Neuron (in vitro differentiated cells): ENCODE results near the gene PRMT3.
"Not testable (repeated sequence)": the region's sequence is repeated elsewhere in the genome, so short reads cannot be mapped to it uniquely, and the experiment has no call there.

Source experiments
- H2AFZ ChIP-seq: one replicate; pipeline ENCODE4 v1.6.1; 2013; ENCODE audit warnings: low read depth, mild to moderate bottlenecking, inconsistent platforms, low read length, moderate library complexity
- H3K27me3 ChIP-seq: one replicate; pipeline ENCODE4 v1.6.1; 2013; ENCODE audit warnings: low read length; ENCODE audit not compliant: insufficient read depth
- H3K36me3 ChIP-seq: one replicate; pipeline ENCODE4 v1.6.1; 2013; ENCODE audit warnings: low read length; ENCODE audit not compliant: insufficient read depth
- H3K4me1 ChIP-seq: one replicate; pipeline ENCODE4 v1.6.1; 2013; ENCODE audit warnings: low read length; ENCODE audit not compliant: insufficient read depth
- H3K4me3 ChIP-seq: 2 replicates; pipeline ENCODE4 v1.5.1; 2013; ENCODE audit warnings: mild to moderate bottlenecking, low read length, moderate library complexity
- H3K9me3 ChIP-seq: one replicate; pipeline ENCODE4 v1.6.1; 2013; ENCODE audit warnings: low read length

PRMT3 gene

DNA sequence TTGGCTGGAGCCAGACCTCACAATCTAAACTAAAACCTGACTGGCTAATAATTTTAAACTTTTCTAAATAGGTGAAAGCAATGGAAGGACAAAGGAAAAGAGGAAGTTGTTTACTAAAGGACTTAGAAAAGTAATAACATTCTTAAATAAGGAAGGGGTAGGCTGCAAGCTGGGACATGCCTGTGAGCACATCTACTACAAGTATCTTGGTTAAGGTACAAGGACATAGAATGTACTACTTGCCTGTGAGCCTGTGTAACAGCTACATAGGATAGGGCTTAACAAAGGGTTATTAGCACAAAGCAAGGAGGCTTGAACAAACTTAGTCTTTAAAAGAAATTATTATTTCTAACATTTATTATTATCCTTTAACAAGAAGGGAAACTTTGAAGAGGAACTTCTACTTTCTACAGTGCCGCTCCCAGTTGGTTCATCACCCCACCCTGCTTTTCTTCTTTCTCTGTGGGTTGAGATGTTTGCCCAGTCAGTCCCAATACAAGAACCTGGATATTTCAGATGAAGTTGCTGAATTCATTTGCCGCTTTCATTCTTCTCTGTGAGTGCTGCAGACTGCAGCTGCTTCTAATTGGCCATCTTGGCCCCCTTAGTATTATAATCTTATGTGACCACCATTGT, 87.5 kb downstream of the PRMT3 start:
- Histone ChIP-seq H3K4me3 (peak overlapping the region; percentile 1), H3K4me1 (peaks cover 15% of the 10 kb centered on the region), H3K36me3 (no peaks in the 10 kb centered on the region), H2AFZ (peak overlapping the region; percentile 57), H3K9me3 (no peaks in the 10 kb centered on the region), H3K27me3 (no peaks in the 10 kb centered on the region)

- H3K4me1 ChIP-seq, result peaks cover 15% of the 10 kb centered on the region
- no peak overlapping the region for H2AFZ ChIP-seq
- no peak overlapping the region for H3K4me3 ChIP-seq
- no peaks in the 10 kb centered on the region for H3K36me3 ChIP-seq
- H3K9me3 ChIP-seq, result no peaks in the 10 kb centered on the region
- H3K27me3 ChIP-seq, result no peaks in the 10 kb centered on the region
Observed at GRCh38 chr11:20477418-20478090, 90.0 kb downstream of the PRMT3 start.

DNA sequence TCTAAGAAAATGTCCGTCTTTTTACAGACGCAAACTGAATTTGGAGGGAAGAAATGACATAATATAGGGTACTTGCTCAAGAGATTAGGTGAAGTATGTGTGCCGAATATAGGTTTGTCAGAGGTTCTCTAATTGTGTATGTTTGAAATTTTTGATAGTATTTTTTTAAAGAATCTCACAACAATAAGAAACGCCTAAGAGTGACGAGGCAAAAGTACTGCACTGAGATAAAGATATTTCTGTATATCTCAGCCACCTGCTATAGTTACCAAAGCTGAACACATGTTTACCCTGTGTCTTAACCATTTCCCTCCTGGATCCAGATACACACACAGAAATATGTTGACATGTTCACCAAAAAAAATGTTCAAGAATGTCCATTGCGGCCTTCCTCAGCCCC, 92.0 kb downstream of the PRMT3 start:
- Histone ChIP-seq H2AFZ (no peak overlapping the region), H3K27me3 (no peaks in the 10 kb centered on the region), H3K9me3 (peaks cover 6% of the 10 kb centered on the region), H3K36me3 (no peaks in the 10 kb centered on the region), H3K4me1 (peaks cover 8% of the 10 kb centered on the region), H3K4me3 (no peak overlapping the region)

GRCh38 chr11:20483931-20484330, 96.4 kb downstream of the PRMT3 start:
- Histone ChIP-seq H3K36me3 (no peaks in the 10 kb centered on the region), H3K4me1 (peaks cover 2% of the 10 kb centered on the region), H3K27me3 (no peaks in the 10 kb centered on the region), H3K4me3 (no peak overlapping the region), H3K9me3 (peaks cover 13% of the 10 kb centered on the region), H2AFZ (no peak overlapping the region)

DNA sequence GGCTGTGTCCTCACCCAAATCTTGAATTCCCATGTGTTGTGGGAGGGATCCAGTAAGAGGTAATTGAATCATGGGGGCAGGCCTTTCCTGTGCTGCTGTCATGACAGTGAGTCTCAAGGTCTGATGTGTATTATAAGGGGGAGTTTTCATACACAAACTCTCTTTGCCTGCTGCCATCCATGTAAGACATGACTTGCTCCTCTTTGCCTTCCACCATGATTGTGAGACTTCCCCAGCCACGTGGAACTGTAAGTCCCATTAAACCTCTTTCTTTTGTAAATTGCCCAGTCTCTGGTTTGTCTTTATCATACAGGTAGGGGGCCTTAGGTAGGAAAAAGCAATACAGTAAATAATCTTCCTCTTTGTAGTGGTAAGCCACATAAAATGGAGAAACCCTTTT, 96.9 kb downstream of the PRMT3 start:
- H3K36me3 ChIP-seq, H3K4me3 ChIP-seq, H2AFZ ChIP-seq, H3K27me3 ChIP-seq, H3K4me1 ChIP-seq: not testable (repeated sequence)
- H3K9me3 ChIP-seq, result peaks cover 13% of the 10 kb centered on the region

DNA sequence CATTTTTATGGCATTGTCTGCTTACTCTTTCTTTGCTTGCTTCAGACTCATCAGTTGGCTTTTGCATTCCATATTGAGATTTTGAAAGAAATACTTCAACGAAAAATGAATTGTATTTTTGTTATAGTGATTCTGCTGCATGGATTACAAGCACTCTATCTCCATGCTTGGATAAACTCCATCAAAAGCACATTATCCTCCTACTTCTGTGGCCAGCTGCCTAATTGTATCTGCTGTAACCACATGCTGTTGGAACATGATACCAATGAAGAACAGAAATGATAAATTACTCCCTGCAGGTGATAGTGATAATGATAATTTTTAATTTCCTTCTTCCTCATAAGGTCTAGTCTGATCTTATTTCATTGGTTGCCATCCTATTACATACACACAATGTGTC, 100.8 kb downstream of the PRMT3 start:
- no peaks in the 10 kb centered on the region for H3K27me3 ChIP-seq
- no peak overlapping the region for H3K4me3 ChIP-seq
- H3K36me3 ChIP-seq, result no peaks in the 10 kb centered on the region
- peaks cover 13% of the 10 kb centered on the region for H3K9me3 ChIP-seq
- no peak overlapping the region for H2AFZ ChIP-seq
- H3K4me1 ChIP-seq, result peaks cover 2% of the 10 kb centered on the region

GRCh38 chr11:20489948-20490347, 102.4 kb downstream of the PRMT3 start:
- Histone ChIP-seq H3K9me3 (peaks cover 3% of the 10 kb centered on the region), H3K27me3 (no peaks in the 10 kb centered on the region), H3K4me3 (no peak overlapping the region), H2AFZ (no peak overlapping the region), H3K36me3 (no peaks in the 10 kb centered on the region), H3K4me1 (peaks cover 2% of the 10 kb centered on the region)

- no peak overlapping the region for H2AFZ ChIP-seq
- H3K4me1 ChIP-seq, result no peaks in the 10 kb centered on the region
- no peaks in the 10 kb centered on the region for H3K27me3 ChIP-seq
- no peak overlapping the region for H3K4me3 ChIP-seq
- no peaks in the 10 kb centered on the region for H3K9me3 ChIP-seq
- H3K36me3 ChIP-seq, result peaks cover 3% of the 10 kb centered on the region
Observed at GRCh38 chr11:20493340-20493739, 105.8 kb downstream of the PRMT3 start.

DNA sequence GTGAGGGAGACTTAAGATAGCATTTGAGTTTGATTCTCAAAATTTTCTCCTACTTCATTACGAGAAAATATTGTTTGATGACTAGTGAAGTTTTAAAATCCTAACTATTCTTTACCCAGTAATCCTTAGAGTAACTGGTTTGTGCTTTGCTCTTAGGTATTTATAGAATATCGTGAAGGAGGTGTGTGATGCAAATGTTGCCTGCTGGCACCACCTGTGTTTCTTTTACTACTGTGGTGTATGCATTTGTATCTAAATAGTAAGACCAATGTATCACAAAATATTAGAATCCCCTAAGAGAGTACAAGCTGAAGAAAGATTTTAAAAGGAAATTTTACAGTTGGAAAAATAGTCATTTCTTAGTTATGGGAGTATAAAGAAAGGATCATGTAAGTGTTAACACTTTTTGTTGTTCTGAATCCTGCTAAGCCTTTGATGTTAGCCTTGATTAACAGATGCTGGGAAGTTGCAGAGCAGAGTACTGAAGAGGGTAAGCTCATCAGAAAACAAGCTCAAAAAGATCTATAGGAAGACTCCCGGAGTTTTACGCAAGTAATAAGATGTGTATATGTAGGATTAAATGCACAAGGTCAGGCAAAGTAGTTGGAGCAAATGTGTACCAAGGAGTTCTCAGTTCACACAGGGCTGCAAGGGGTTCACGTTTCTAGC, 109.7 kb downstream of the PRMT3 start:
- H3K4me3 ChIP-seq, result no peak overlapping the region
- no peaks in the 10 kb centered on the region for H3K4me1 ChIP-seq
- H3K9me3 ChIP-seq, result no peaks in the 10 kb centered on the region
- peaks cover 3% of the 10 kb centered on the region for H3K36me3 ChIP-seq
- H3K27me3 ChIP-seq, result no peaks in the 10 kb centered on the region
- H2AFZ ChIP-seq, result no peak overlapping the region

- Histone ChIP-seq H3K4me1 (no peaks in the 10 kb centered on the region), H3K4me3 (no peak overlapping the region), H2AFZ (no peak overlapping the region)
Observed at GRCh38 chr11:20501252-20501651, 113.7 kb downstream of the PRMT3 start.

GRCh38 chr11:20501971-20502370, 114.5 kb downstream of the PRMT3 start:
- Histone ChIP-seq H2AFZ (no peak overlapping the region), H3K4me1 (no peaks in the 10 kb centered on the region), H3K36me3 (no peaks in the 10 kb centered on the region), H3K4me3 (no peak overlapping the region), H3K9me3 (no peaks in the 10 kb centered on the region), H3K27me3 (no peaks in the 10 kb centered on the region)

More at GRCh38 chr11:20501252-20501651, 113.7 kb downstream of the PRMT3 start:
- H3K9me3 ChIP-seq, result no peaks in the 10 kb centered on the region
- no peaks in the 10 kb centered on the region for H3K27me3 ChIP-seq
- no peaks in the 10 kb centered on the region for H3K36me3 ChIP-seq

- H3K4me3 ChIP-seq, result no peak overlapping the region
- H3K4me1 ChIP-seq, result no peaks in the 10 kb centered on the region
- no peaks in the 10 kb centered on the region for H3K27me3 ChIP-seq
- peaks cover 3% of the 10 kb centered on the region for H3K36me3 ChIP-seq
- H3K9me3 ChIP-seq, result no peaks in the 10 kb centered on the region
- H2AFZ ChIP-seq, result no peak overlapping the region
Observed at GRCh38 chr11:20511982-20512381, 124.5 kb downstream of the PRMT3 start.

DNA sequence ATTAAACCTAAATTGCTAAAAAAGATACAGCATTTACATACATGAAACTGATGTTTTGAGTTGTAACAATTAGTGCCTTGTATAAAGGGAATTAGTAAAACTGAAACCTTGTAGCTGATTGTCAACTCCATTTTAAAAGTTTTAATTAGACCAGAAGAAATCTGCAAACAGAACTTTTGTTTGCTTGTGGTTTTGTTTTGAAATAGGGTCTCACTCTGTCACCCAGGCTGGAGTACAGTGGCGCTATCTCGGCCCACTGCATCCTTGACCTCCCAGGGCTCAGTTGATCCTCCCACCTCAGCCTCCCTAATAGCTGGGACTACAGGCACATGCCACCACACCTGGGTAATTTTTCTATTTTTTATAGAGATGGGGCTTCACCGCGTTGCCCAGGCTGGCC, 125.4 kb downstream of the PRMT3 start:
- Histone ChIP-seq H3K36me3 (peaks cover 3% of the 10 kb centered on the region), H2AFZ (no peak overlapping the region), H3K9me3 (no peaks in the 10 kb centered on the region), H3K27me3 (no peaks in the 10 kb centered on the region), H3K4me3 (no peak overlapping the region), H3K4me1 (no peaks in the 10 kb centered on the region)
